HCT116 (cell line): ENCODE results near the gene TRIM24. TPM values are rescaled to one million over a fixed set of nuclear protein-coding genes. Genes with fewer than 3 reads are reported as not detected.

ENCODE experiments used
- ATAC-seq: fragments of 200-7000 bp; cut with Tn5 transposase; 2 replicates; pipeline ENCODE4 v1.9.1; 2020; ENCODE audit warnings: mild to moderate bottlenecking, moderate library complexity
- BruUV-seq: library from RNA; stranded (reverse); fragments of 400-500 nt; replicated peaks from 2 replicates; lab custom pipeline; 2021; lab: Mats Ljungman, UMichigan
- CTCF ChIA-PET: fragments of 300-600 bp; sonication (Branson Sonifier 250); formaldehyde crosslinking; loops from one replicate; lab custom pipeline; 2021; ENCODE audit warnings: antibody characterized with exemption; lab: Charles Lee
- POLR2A ChIA-PET: fragments of 300-600, 350-600 bp; sonication (Branson Sonifier 250); formaldehyde crosslinking; loops from one replicate; lab custom pipeline; 2021; ENCODE audit warnings: antibody characterized with exemption; lab: Charles Lee
- RAD21 ChIA-PET, 2 experiments: fragments of 300-600 bp; sonication (Branson Sonifier 250); formaldehyde crosslinking; loops; one replicate each; lab custom pipeline; 2023; ENCODE audit warnings: low total read pairs in 2 of 2; ENCODE audit not compliant: uncharacterized antibody in 2 of 2, unreplicated experiment in 2 of 2, low non-redundant PET in 1 of 2; lab: Charles Lee
- DNase-seq: peaks from one replicate; pipeline ENCODE4 v3.0.0-alpha.2; 2010; ENCODE audit warnings: low read depth, low spot score
- H2AFZ ChIP-seq: fragments of 200-600 bp; shearing (Covaris generic), sonication (generic); 2 replicates; pipeline ENCODE4 v1.6.1; 2017; ENCODE audit warnings: low read depth, mixed run types, mixed read lengths, antibody characterized with exemption, low read length; ENCODE audit not compliant: poor library complexity, severe bottlenecking
- H3K27ac ChIP-seq: 2 replicates; pipeline ENCODE4 v1.5.1; 2012; ENCODE audit warnings: low read depth, low read length
- H3K27me3 ChIP-seq: fragments of 200-600 bp; sonication (generic); 2 replicates; pipeline ENCODE4 v1.6.1; 2016; ENCODE audit warnings: mixed run types, low read length, mixed read lengths; ENCODE audit not compliant: insufficient read depth
- H3K36me3 ChIP-seq, 2 experiments: fragments of 200-500 bp in 1 of 2; fragments of 200-600 bp in 1 of 2; sonication (Bioruptor generic) in 1 of 2; sonication (generic) in 1 of 2; 2 replicates each; pipeline versions ENCODE4 v1.5.1 to v1.6.1; 2014 to 2016; ENCODE audit warnings: low read length in 2 of 2, inconsistent platforms in 1 of 2, mixed read lengths in 1 of 2, mixed run types in 1 of 2; ENCODE audit not compliant: insufficient read depth in 2 of 2, control insufficient read depth in 1 of 2
- H3K4me1 ChIP-seq, 2 experiments: fragments of 200-600 bp in 1 of 2; sonication (generic) in 1 of 2; 2 replicates each; pipeline versions ENCODE4 v1.5.1 to v1.6.1; 2012 to 2017; ENCODE audit warnings: low read length in 2 of 2, inconsistent platforms in 1 of 2, mild to moderate bottlenecking in 1 of 2, mixed read lengths in 1 of 2, mixed run types in 1 of 2, moderate library complexity in 1 of 2; ENCODE audit not compliant: insufficient read depth in 2 of 2, control insufficient read depth in 1 of 2
- H3K4me2 ChIP-seq: fragments of 200-600 bp; sonication (generic); 2 replicates; pipeline ENCODE4 v1.6.1; 2017; ENCODE audit warnings: mixed run types, low read length, mixed read lengths
- H3K4me3 ChIP-seq, 2 experiments: fragments of 200-600 bp in 1 of 2; sonication (generic) in 1 of 2; replicated peaks in 1 of 2; 2 replicates each; pipeline ENCODE4 v1.5.1; 2011 to 2016; ENCODE audit warnings: low read length in 2 of 2, control low read depth in 1 of 2, low read depth in 1 of 2, mild to moderate bottlenecking in 1 of 2, mixed read lengths in 1 of 2, mixed run types in 1 of 2
- H3K79me2 ChIP-seq: fragments of 200-600 bp; sonication (generic); 2 replicates; pipeline ENCODE4 v1.6.1; 2017; ENCODE audit warnings: mild to moderate bottlenecking, mixed run types, low read length, moderate library complexity, mixed read lengths; ENCODE audit not compliant: insufficient read depth
- H3K9ac ChIP-seq: fragments of 200-600 bp; sonication (generic); 2 replicates; pipeline ENCODE4 v1.6.1; 2016; ENCODE audit warnings: low read length, mixed read lengths
- H3K9me2 ChIP-seq: fragments of 200-600 bp; sonication (generic), shearing (Covaris generic); 2 replicates; pipeline ENCODE4 v1.6.1; 2017; ENCODE audit warnings: mixed run types, mild to moderate bottlenecking, moderate library complexity; ENCODE audit not compliant: insufficient read depth
- H3K9me3 ChIP-seq, 2 experiments: fragments of 200-500 bp in 1 of 2; fragments of 200-600 bp in 1 of 2; sonication (Bioruptor generic) in 1 of 2; sonication (generic) in 1 of 2; 2 replicates each; pipeline ENCODE4 v1.6.1; 2014 to 2017; ENCODE audit warnings: low read length in 2 of 2, mixed read lengths in 2 of 2, inconsistent platforms in 1 of 2, low read depth in 1 of 2, mild to moderate bottlenecking in 1 of 2, mixed run types in 1 of 2, moderate library complexity in 1 of 2; ENCODE audit not compliant: control insufficient read depth in 1 of 2, insufficient read depth in 1 of 2
- H4K20me1 ChIP-seq: fragments of 200-600 bp; sonication (generic), shearing (Covaris generic); 2 replicates; pipeline ENCODE4 v1.6.1; 2017; ENCODE audit warnings: mixed run types, mild to moderate bottlenecking, moderate library complexity; ENCODE audit not compliant: insufficient read depth
- CEBPB ChIP-seq: IDR thresholded peaks from 2 replicates; pipeline ENCODE4 v1.6.1; 2012; ENCODE audit warnings: low read depth
- EZH2phosphoT487 ChIP-seq: fragments of 200-600 bp; IDR thresholded peaks from 2 replicates; pipeline ENCODE4 v1.6.1; 2018; ENCODE audit warnings: antibody characterized with exemption, borderline replicate concordance
- FOSL1 ChIP-seq: IDR thresholded peaks from 2 replicates; pipeline ENCODE4 v1.6.1; 2012; ENCODE audit warnings: low read depth
- JUND ChIP-seq: IDR thresholded peaks from 2 replicates; pipeline ENCODE4 v1.6.1; 2012
- POLR2A ChIP-seq: IDR thresholded peaks from 2 replicates; pipeline ENCODE4 v1.7.0; 2011; ENCODE audit warnings: borderline replicate concordance; ENCODE audit not compliant: insufficient read depth, insufficient read length; ENCODE audit errors: extremely low read depth
- POLR2AphosphoS5 ChIP-seq: IDR thresholded peaks from 2 replicates; pipeline ENCODE4 v1.6.1; 2011; ENCODE audit warnings: mild to moderate bottlenecking, low read depth, low read length, moderate library complexity
- SIN3A ChIP-seq: IDR thresholded peaks from 2 replicates; pipeline ENCODE4 v1.6.1; 2012; ENCODE audit warnings: low read depth
- SP1 ChIP-seq: IDR thresholded peaks from 2 replicates; pipeline ENCODE4 v1.6.1; 2012; ENCODE audit warnings: low read depth
- TCF7L2 ChIP-seq: IDR thresholded peaks from 2 replicates; pipeline ENCODE4 v1.7.0; 2011; ENCODE audit warnings: borderline replicate concordance, inconsistent platforms; ENCODE audit not compliant: insufficient read depth, insufficient read length; ENCODE audit errors: extremely low read depth
- YY1 ChIP-seq: IDR thresholded peaks from 2 replicates; pipeline ENCODE4 v1.6.1; 2011; ENCODE audit warnings: low read length, low read depth, moderate library complexity, mild to moderate bottlenecking; ENCODE audit not compliant: insufficient replicate concordance; ENCODE audit errors: extremely low read depth
- ZFX ChIP-seq: fragments of 450-650 bp; IDR thresholded peaks from 2 replicates; pipeline ENCODE4 v1.6.1; 2017
- ZNF274 ChIP-seq: fragments of 200-500 bp; sonication (Bioruptor generic); IDR thresholded peaks from 2 replicates; pipeline ENCODE4 v1.6.1; 2014; ENCODE audit warnings: mild to moderate bottlenecking, low read depth, low read length, inconsistent platforms
- intact Hi-C: fragments of 100-400 bp; cut with micrococcal nuclease; formaldehyde crosslinking; loops from 2 replicates; pipeline ENCODE4 v1.10.0; 2022
- total RNA-seq: library from RNA; stranded (reverse); gene quantifications from one replicate; pipeline ENCODE4 v1.2.1, GENCODE V29; 2021; ENCODE audit not compliant: unreplicated experiment

The TRIM24 gene
- total RNA-seq, 1 experiment from 2014 or later = 12.8 TPM

DNA sequence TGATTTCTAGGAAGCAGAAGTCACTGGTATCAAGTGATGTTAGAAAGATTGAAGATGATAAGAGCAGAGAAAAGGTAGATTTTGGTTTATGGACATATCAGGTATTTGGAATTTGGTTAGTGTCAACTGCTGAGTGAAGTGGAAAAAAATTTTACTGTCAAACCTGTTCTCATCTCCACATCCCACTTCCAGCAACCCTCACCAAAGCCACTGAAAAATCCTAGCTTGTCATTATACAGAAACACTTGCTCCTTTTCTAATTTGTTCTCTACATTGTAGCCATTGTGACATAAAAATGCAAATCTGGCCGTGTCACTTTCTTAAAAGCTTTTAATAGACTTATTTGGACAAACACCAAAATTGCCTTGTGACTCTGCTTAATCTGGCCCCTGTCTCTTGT is 54.0 kb downstream of the TRIM24 start:
- H3K36me3 ChIP-seq = no peaks in the 10 kb centered on the region; a peak in 1 of 4 replicates
- no peaks in the 10 kb centered on the region for H3K9me2 ChIP-seq
- intact Hi-C loops = no loop called here
- ChIA-PET RAD21 (no interaction called here), POLR2A (no interaction called here), CTCF (no interaction called here)
- H4K20me1 ChIP-seq = no peaks in the 10 kb centered on the region
- no peak overlapping the region for H3K9ac ChIP-seq
- H3K4me1 ChIP-seq = no peaks in the 10 kb centered on the region
- no peak for ATAC-seq
- H3K79me2 ChIP-seq = no peaks in the 10 kb centered on the region
- no peak overlapping the region for H3K4me2 ChIP-seq
- no TSS peak for BruUV-seq
- no peak overlapping the region for H2AFZ ChIP-seq
- H3K9me3 ChIP-seq = no peaks in the 10 kb centered on the region
- no peaks in the 10 kb centered on the region for H3K27me3 ChIP-seq
- H3K27ac ChIP-seq = no peak overlapping the region
- H3K4me3 ChIP-seq = no peak overlapping the region
- no peak for DNase-seq
- no peak for TF ChIP-seq CEBPB
- no peak for TF ChIP-seq POLR2AphosphoS5

DNA sequence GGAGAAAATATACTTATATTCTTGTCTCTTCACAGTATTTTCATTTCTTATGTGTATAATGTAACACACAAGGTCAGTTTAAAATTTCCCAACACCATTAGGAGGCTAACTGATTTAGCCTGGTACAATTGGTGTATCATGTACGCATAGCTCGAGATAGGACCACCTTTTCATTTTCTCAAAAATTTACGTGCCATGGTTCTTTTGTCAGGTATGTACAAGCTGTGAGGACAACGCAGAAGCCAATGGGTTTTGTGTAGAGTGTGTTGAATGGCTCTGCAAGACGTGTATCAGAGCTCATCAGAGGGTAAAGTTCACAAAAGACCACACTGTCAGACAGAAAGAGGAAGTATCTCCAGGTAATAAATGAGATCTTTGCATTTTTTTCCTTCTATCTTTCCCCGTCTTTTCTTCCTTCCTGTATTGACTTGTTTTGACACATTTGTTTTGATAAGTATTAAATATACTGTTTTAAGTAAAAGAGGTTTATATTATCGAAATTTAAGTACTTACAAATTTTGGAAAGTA is 55.0 kb downstream of the TRIM24 start:
- Histone ChIP-seq H3K9me3 (no peaks in the 10 kb centered on the region), H3K36me3 (no peaks in the 10 kb centered on the region; a peak in 1 of 4 replicates), H3K4me2 (no peak overlapping the region), H3K79me2 (no peaks in the 10 kb centered on the region), H3K27me3 (no peaks in the 10 kb centered on the region), H2AFZ (no peak overlapping the region), H3K9ac (no peak overlapping the region), H4K20me1 (no peaks in the 10 kb centered on the region), H3K4me1 (no peaks in the 10 kb centered on the region), H3K9me2 (no peaks in the 10 kb centered on the region), H3K27ac (no peak overlapping the region), H3K4me3 (no peak overlapping the region)
- POLR2A ChIA-PET = no interaction called here
- ATAC-seq (no peak), DNase-seq (no peak)
- intact Hi-C loops = no loop called here
- RAD21 ChIA-PET = no interaction called here
- TF ChIP-seq JUND = no peak
- TF ChIP-seq CEBPB = no peak
- TF ChIP-seq FOSL1 = no peak
- TF ChIP-seq EZH2phosphoT487 = no peak
- no peak for TF ChIP-seq SP1
- no peak for TF ChIP-seq SIN3A
- no peak for TF ChIP-seq ZNF274
- no peak for TF ChIP-seq TCF7L2
- no peak for TF ChIP-seq YY1
- no peak for TF ChIP-seq ZFX
- no peak for TF ChIP-seq POLR2A
- CTCF ChIA-PET = no interaction called here
- BruUV-seq = no TSS peak
